Measurements from ENCODE around the gene DRC7. TPM values are rescaled to one million over a fixed set of nuclear protein-coding genes. Genes with fewer than 3 reads are reported as not detected.
"Not testable (repeated sequence)": the region's sequence is repeated elsewhere in the genome, so short reads cannot be mapped to it uniquely, and the experiment has no call there.

The DRC7 gene
- total RNA-seq, 1 donor from 2014 or later = not detected

DNA sequence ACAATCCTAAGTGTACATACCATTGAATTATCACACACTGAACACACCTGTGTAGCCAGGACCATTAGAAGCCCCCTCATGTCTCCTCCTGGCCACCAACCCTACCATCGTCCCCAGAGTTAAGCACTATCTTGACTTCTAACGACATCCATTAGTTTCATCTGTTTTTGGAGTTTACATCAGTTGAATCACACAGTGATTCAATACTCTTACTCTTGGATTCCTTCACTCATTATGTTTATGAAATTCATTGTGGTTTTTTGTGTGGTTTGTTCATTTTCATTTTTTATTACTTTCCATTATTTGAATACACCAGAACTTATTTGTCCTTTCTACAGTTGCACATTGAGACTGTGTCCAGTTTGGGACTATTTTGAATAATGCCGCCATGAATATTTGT, 13.6 kb downstream of the DRC7 start:
- peaks cover 8% of the 10 kb centered on the region for H3K27me3 Mint-ChIP-seq (ENCODE audit: unreplicated experiment)
- DNase-seq = no peak
- no peak for TF ChIP-seq CTCF (IDR thresholded peaks at IDR 0.05; ENCODE audit: partially characterized antibody, unreplicated experiment)
- peaks cover 14% of the 10 kb centered on the region for H3K4me1 Mint-ChIP-seq (ENCODE audit: low read depth, unreplicated experiment)
- no peak overlapping the region for H3K4me3 Mint-ChIP-seq (ENCODE audit: unreplicated experiment)
- H3K36me3 Mint-ChIP-seq (ENCODE audit: unreplicated experiment) = peaks cover 10% of the 10 kb centered on the region
- H3K27ac Mint-ChIP-seq (ENCODE audit: unreplicated experiment) = no peak overlapping the region
- peaks cover 3% of the 10 kb centered on the region for H3K9me3 Mint-ChIP-seq (ENCODE audit: unreplicated experiment)

DNA sequence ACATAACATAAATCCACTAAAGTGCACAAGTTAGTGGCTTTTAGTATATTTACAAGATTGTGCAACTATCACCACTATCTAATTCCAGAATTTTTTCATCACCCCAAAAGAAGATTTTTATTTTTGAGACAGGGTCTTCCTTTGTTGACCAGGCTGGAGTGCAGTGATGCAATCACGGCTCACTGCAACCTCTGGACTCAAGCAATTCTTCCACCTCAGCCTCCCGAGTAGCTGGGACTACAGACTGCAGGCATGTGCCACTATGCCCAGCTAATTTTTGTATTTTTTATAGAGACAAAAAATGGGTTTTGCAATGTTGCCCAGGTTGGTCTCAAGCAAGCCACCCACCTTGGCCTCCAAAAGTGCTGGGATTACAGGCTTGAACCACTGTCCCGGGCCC, 15.1 kb downstream of the DRC7 start:
- Mint-ChIP-seq H3K9me3 (ENCODE audit: unreplicated experiment) (peaks cover 3% of the 10 kb centered on the region), H3K27ac (ENCODE audit: unreplicated experiment) (no peak overlapping the region)

DNA sequence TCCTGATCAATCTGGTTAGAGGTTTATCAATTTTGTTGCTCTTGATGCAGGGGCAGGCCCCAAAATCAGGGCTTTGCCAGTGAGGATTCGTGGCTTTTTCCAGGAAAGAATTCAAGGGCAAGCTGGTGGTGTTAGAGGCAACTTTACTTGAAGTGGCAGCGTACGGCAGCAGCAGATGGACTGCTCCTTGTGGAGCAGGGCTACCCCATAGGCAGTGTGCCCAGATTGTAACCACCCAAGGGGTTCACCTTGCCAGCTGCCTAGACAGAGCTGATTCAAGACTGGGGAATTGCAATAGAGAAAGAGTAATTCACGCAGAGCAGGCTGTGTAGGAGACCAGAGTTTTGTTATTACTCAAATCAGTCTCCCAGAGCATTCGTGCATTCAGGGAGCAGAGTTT, 16.7 kb downstream of the DRC7 start:
- Mint-ChIP-seq H3K36me3 (ENCODE audit: unreplicated experiment) (peaks cover 10% of the 10 kb centered on the region), H3K4me3 (ENCODE audit: unreplicated experiment) (peak overlapping the region; percentile 15), H3K27ac (ENCODE audit: unreplicated experiment) (peak overlapping the region; percentile 67), H3K4me1 (ENCODE audit: low read depth, unreplicated experiment) (peaks cover 18% of the 10 kb centered on the region), H3K27me3 (ENCODE audit: unreplicated experiment) (peaks cover 7% of the 10 kb centered on the region), H3K9me3 (ENCODE audit: unreplicated experiment) (peaks cover 5% of the 10 kb centered on the region)
- no peak for DNase-seq
- no peak for TF ChIP-seq CTCF (IDR thresholded peaks at IDR 0.05; ENCODE audit: partially characterized antibody, unreplicated experiment)

More for the DNA sequence above, 15.1 kb downstream of the DRC7 start:
- H3K4me3 Mint-ChIP-seq (ENCODE audit: unreplicated experiment) = no peak overlapping the region
- TF ChIP-seq CTCF (IDR thresholded peaks at IDR 0.05; ENCODE audit: partially characterized antibody, unreplicated experiment) = no peak
- peaks cover 10% of the 10 kb centered on the region for H3K36me3 Mint-ChIP-seq (ENCODE audit: unreplicated experiment)
- H3K4me1 Mint-ChIP-seq (ENCODE audit: low read depth, unreplicated experiment) = peaks cover 18% of the 10 kb centered on the region
- peaks cover 7% of the 10 kb centered on the region for H3K27me3 Mint-ChIP-seq (ENCODE audit: unreplicated experiment)
- no peak for DNase-seq

- Mint-ChIP-seq H3K9me3 (ENCODE audit: unreplicated experiment) (peaks cover 3% of the 10 kb centered on the region), H3K27ac (ENCODE audit: unreplicated experiment) (no peak overlapping the region), H3K4me1 (ENCODE audit: low read depth, unreplicated experiment) (peaks cover 18% of the 10 kb centered on the region), H3K27me3 (ENCODE audit: unreplicated experiment) (peaks cover 7% of the 10 kb centered on the region), H3K36me3 (ENCODE audit: unreplicated experiment) (peaks cover 10% of the 10 kb centered on the region), H3K4me3 (ENCODE audit: unreplicated experiment) (no peak overlapping the region)
- no peak for TF ChIP-seq CTCF (IDR thresholded peaks at IDR 0.05; ENCODE audit: partially characterized antibody, unreplicated experiment)
- no peak for DNase-seq
Measured at GRCh38 chr16:57711993-57712392, 17.4 kb downstream of the DRC7 start.

DNA sequence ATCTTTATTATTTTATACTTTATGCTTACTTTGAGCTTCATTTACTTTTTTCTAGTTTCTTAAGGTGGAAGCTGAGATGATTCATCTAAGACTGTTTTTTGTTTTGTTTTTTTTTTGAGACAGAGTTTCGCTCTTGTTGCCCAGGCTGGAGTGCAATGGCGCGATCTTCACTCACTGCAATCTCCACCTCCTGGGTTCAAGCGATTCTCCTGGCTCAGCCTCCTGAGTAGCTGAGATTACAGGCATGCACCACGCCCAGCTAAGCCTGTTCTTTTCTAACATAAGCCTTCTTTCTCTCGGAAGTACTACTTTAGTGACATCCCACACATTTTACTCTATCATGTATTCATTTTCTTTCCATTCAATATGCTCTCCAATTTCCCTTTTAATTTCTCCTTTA, 18.0 kb downstream of the DRC7 start:
- not testable (repeated sequence) for H3K27me3 Mint-ChIP-seq (ENCODE audit: unreplicated experiment); H3K27ac Mint-ChIP-seq (ENCODE audit: unreplicated experiment); H3K36me3 Mint-ChIP-seq (ENCODE audit: unreplicated experiment); H3K9me3 Mint-ChIP-seq (ENCODE audit: unreplicated experiment); DNase-seq; H3K4me3 Mint-ChIP-seq (ENCODE audit: unreplicated experiment)
- H3K4me1 Mint-ChIP-seq (ENCODE audit: low read depth, unreplicated experiment) = peaks cover 18% of the 10 kb centered on the region

DNA sequence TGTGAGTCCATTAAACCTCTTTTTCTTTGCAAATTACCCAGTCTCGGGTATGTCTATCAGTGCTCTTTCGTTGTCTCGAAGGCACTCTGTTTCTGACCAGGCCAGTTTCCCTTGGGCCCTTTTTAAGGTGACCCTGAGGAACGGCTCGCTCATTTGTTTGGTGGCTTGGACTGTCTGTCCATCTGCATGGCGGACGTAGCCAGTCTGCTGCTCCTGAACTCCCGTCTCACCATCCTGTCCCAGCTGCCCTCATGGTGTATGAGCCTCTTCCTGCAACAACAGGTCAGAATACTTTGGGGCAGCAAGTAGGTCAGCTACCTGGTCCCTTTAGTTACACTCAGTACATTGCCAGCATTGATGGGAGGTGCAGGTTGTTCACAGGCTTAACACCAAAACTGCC, 19.0 kb downstream of the DRC7 start:
- Mint-ChIP-seq H3K4me1 (ENCODE audit: low read depth, unreplicated experiment) (peaks cover 18% of the 10 kb centered on the region), H3K4me3 (ENCODE audit: unreplicated experiment) (no peak overlapping the region), H3K36me3 (ENCODE audit: unreplicated experiment) (no peaks in the 10 kb centered on the region), H3K27ac (ENCODE audit: unreplicated experiment) (no peak overlapping the region), H3K27me3 (ENCODE audit: unreplicated experiment) (peaks cover 2% of the 10 kb centered on the region), H3K9me3 (ENCODE audit: unreplicated experiment) (peaks cover 2% of the 10 kb centered on the region)
- DNase-seq = no peak
- TF ChIP-seq CTCF (IDR thresholded peaks at IDR 0.05; ENCODE audit: partially characterized antibody, unreplicated experiment) = no peak

Measured in glutamatergic neuron (in vitro differentiated cells).